ENCODE results near the gene SERPINB8.

DNA sequence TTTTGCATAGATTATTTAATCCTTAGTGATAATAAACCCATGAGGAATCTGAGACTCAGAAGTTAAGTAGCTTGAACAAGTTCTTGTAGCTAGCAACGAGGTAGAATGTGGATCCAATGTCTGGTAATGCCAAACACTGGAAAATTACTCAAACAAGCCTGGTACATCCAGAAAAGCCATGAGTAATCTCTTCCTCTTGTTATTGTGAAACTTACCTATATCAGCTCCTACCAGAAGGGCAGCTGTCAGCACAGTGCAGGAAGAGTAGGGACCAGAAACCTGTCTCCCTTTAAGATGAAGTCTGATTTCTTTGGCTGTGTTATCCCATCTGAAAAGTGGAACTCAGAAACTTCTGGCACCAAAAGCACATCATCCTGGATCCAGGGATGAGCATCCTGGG, 7.7 kb upstream of the SERPINB8 start:
- TF ChIP-seq CTCF (optimal IDR thresholded peaks at IDR 0.05 in 1 of 3, IDR thresholded peaks at IDR 0.05 in 1 of 3, conservative IDR thresholded peaks at IDR 0.05 in 1 of 3; ENCODE audit: extremely low read depth in 1 of 3, insufficient read depth in 2 of 3, low read length in 3 of 3) (no peak), EZH2 (IDR thresholded peaks at IDR 0.05; ENCODE audit: low read length) (no peak)
